ENCODE results near the gene GFPT1.

GRCh38 chr2:69310111-69311023 lies 76.7 kb downstream of the GFPT1 start:
- TF ChIP-seq CTCF (IDR thresholded peaks at IDR 0.05; ENCODE audit: poor library complexity) (no peak), EZH2phosphoT487 (IDR thresholded peaks at IDR 0.05; ENCODE audit: low read depth, severe bottlenecking, unreplicated experiment) (no peak), EZH2 (IDR thresholded peaks at IDR 0.05; ENCODE audit: borderline replicate concordance) (no peak)

Measured in hepatocyte (in vitro differentiated cells).